ENCODE results near the gene TRANK1.

TRANK1 gene

GRCh38 chr3:36944641-36945270, at the start of gene TRANK1:
TSS of gene TRANK1 (minus strand) at chr3:36945054. CDS start at chr3:36944809, 245 bp downstream.
- H3K9ac ChIP-seq: peak within 1 kb of the TSS; percentile 84 to 95 (median 88)

GRCh38 chr3:36993326-36994283, 48.8 kb upstream of the TRANK1 start, which contains the start of gene MLH1:
TSS of gene MLH1 (plus strand) at chr3:36993518. CDS start at chr3:36993548, 30 bp downstream.
- Histone ChIP-seq H3K27ac (peak within 1 kb of the TSS; percentile 88 to 97 (median 92)), H3K27me3 (no peaks in the 10 kb centered on the region), H3K4me2 (peak within 1 kb of the TSS; percentile 82 to 93 (median 87)), H3K9me3 (replicated peaks in 1 of 11) (peaks cover 13 to 37% (median 24%) of the 10 kb centered on the region in 11 experiments), H4K20me1 (peaks cover 0 to 7% (median under 1%) of the 10 kb centered on the region in 11 experiments; a peak in 4 of 22 replicates), H3K36me3 (peaks cover 46 to 74% (median 68%) of the 10 kb centered on the region in 11 experiments), H3K4me1 (peaks cover 21 to 52% (median 50%) of the 10 kb centered on the region in 10 experiments), H3K4me3 (peak within 1 kb of the TSS; percentile 62 to 79 (median 69)), H3K9ac (peak within 1 kb of the TSS; percentile 81 to 91 (median 87))
- TF ChIP-seq Cebpa-rat (IDR thresholded peaks at IDR 0.05): peak in 6 of 11 experiments; percentile 22 to 35 (median 28); a peak in 3 of 22 replicates

More at GRCh38 chr3:36944641-36945270, at the start of gene TRANK1:
- H3K36me3 ChIP-seq: no peaks in the 10 kb centered on the region; a peak in 1 of 22 replicates
- H4K20me1 ChIP-seq: no peaks in the 10 kb centered on the region; a peak in 2 of 22 replicates
- peak within 1 kb of the TSS; percentile 70 to 90 (median 80) for H3K4me3 ChIP-seq
- no peaks in the 10 kb centered on the region for H3K27me3 ChIP-seq
- peaks cover 4 to 18% (median 11%) of the 10 kb centered on the region in 10 experiments; a peak in 16 of 20 replicates for H3K4me1 ChIP-seq
- H3K27ac ChIP-seq: peak within 1 kb of the TSS; percentile 71 to 96 (median 89)
- H3K9me3 ChIP-seq (replicated peaks in 1 of 11): peaks cover 28 to 47% (median 47%) of the 10 kb centered on the region in 11 experiments
- no peak for TF ChIP-seq Cebpa-rat (IDR thresholded peaks at IDR 0.05)
- peak within 1 kb of the TSS; percentile 80 to 97 (median 90) for H3K4me2 ChIP-seq

GRCh38 chr3:36992806-36993325, 48.0 kb upstream of the TRANK1 start, which contains the start of gene EPM2AIP1:
TSS of gene EPM2AIP1 (minus strand) at chr3:36993131. CDS start at chr3:36993077, 54 bp downstream.
- peaks cover 13 to 37% (median 23%) of the 10 kb centered on the region in 11 experiments for H3K9me3 ChIP-seq (replicated peaks in 1 of 11)
- H3K36me3 ChIP-seq: peaks cover 39 to 74% (median 67%) of the 10 kb centered on the region in 11 experiments
- peak within 1 kb of the TSS; percentile 88 to 97 (median 92) for H3K27ac ChIP-seq
- H4K20me1 ChIP-seq: peaks cover 0 to 14% (median 5%) of the 10 kb centered on the region in 11 experiments; a peak in 5 of 22 replicates
- H3K9ac ChIP-seq: peak within 1 kb of the TSS; percentile 81 to 91 (median 87)
- H3K4me1 ChIP-seq: peaks cover 21 to 59% (median 57%) of the 10 kb centered on the region in 10 experiments
- no peak for TF ChIP-seq Cebpa-rat (IDR thresholded peaks at IDR 0.05)
- peak within 1 kb of the TSS; percentile 82 to 93 (median 87) for H3K4me2 ChIP-seq
- H3K4me3 ChIP-seq: peak within 1 kb of the TSS; percentile 62 to 79 (median 69)
- H3K27me3 ChIP-seq: no peaks in the 10 kb centered on the region

GRCh38 chr3:36991923-36992805, 47.3 kb upstream of the TRANK1 start:
- H3K4me2 ChIP-seq: peak overlapping the region; percentile 78 to 93 (median 85)
- peak overlapping the region; percentile 88 to 97 (median 92) for H3K27ac ChIP-seq
- H3K36me3 ChIP-seq: peaks cover 32 to 74% (median 65%) of the 10 kb centered on the region in 11 experiments
- peak overlapping the region; percentile 81 to 91 (median 87) for H3K9ac ChIP-seq
- H4K20me1 ChIP-seq: peaks cover 0 to 16% (median 5%) of the 10 kb centered on the region in 11 experiments; a peak in 5 of 22 replicates
- H3K4me3 ChIP-seq: peak overlapping the region; percentile 62 to 79 (median 69)
- peaks cover 21 to 64% (median 59%) of the 10 kb centered on the region in 10 experiments for H3K4me1 ChIP-seq
- peaks cover 13 to 31% (median 23%) of the 10 kb centered on the region in 11 experiments for H3K9me3 ChIP-seq (replicated peaks in 1 of 11)
- TF ChIP-seq Cebpa-rat (IDR thresholded peaks at IDR 0.05): no peak
- no peaks in the 10 kb centered on the region for H3K27me3 ChIP-seq

- peak overlapping the region in 1 of 11 experiments; percentile 95; a peak in 2 of 22 replicates for H3K27ac ChIP-seq
- H3K4me1 ChIP-seq: peaks cover 21 to 64% (median 59%) of the 10 kb centered on the region in 10 experiments
- H3K9me3 ChIP-seq (replicated peaks in 1 of 11): peaks cover 13 to 27% (median 23%) of the 10 kb centered on the region in 11 experiments
- H4K20me1 ChIP-seq: peaks cover 0 to 16% (median 5%) of the 10 kb centered on the region in 11 experiments; a peak in 5 of 22 replicates
- no peaks in the 10 kb centered on the region for H3K27me3 ChIP-seq
- H3K36me3 ChIP-seq: peaks cover 31 to 74% (median 65%) of the 10 kb centered on the region in 11 experiments
- H3K9ac ChIP-seq: peak overlapping the region in 1 of 11 experiments; percentile 89; a peak in 1 of 22 replicates
- TF ChIP-seq Cebpa-rat (IDR thresholded peaks at IDR 0.05): no peak
- peak overlapping the region; percentile 62 to 79 (median 69); a peak in 18 of 20 replicates for H3K4me3 ChIP-seq
- H3K4me2 ChIP-seq: peak overlapping the region; percentile 78 to 93 (median 85)
These were observed 46.3 kb upstream of the TRANK1 start for GRCh38 chr3:36991147-36991546.

- Histone ChIP-seq H3K9ac (peak overlapping the region in 4 of 11 experiments; percentile 15 to 48 (median 30); a peak in 7 of 22 replicates), H3K4me2 (peak overlapping the region; percentile 42 to 93 (median 82)), H3K36me3 (peaks cover 37 to 74% (median 67%) of the 10 kb centered on the region in 11 experiments), H3K4me3 (peak overlapping the region in 5 of 10 experiments; percentile 2 to 79 (median 64); a peak in 11 of 20 replicates), H3K27ac (peak overlapping the region in 6 of 11 experiments; percentile 26 to 64 (median 43); a peak in 10 of 22 replicates), H4K20me1 (peaks cover 0 to 16% (median 5%) of the 10 kb centered on the region in 11 experiments; a peak in 5 of 22 replicates), H3K4me1 (peaks cover 18 to 56% (median 53%) of the 10 kb centered on the region in 10 experiments), H3K27me3 (no peaks in the 10 kb centered on the region), H3K9me3 (replicated peaks in 1 of 11) (peaks cover 13 to 29% (median 24%) of the 10 kb centered on the region in 11 experiments)
- no peak for TF ChIP-seq Cebpa-rat (IDR thresholded peaks at IDR 0.05)
These were observed 44.7 kb upstream of the TRANK1 start for GRCh38 chr3:36989568-36989967.

GRCh38 chr3:36989005-36989404, 44.2 kb upstream of the TRANK1 start:
- no peak for TF ChIP-seq Cebpa-rat (IDR thresholded peaks at IDR 0.05)
- Histone ChIP-seq H3K27me3 (no peaks in the 10 kb centered on the region), H3K36me3 (peaks cover 43 to 79% (median 72%) of the 10 kb centered on the region in 11 experiments), H3K4me3 (peak overlapping the region in 4 of 10 experiments; percentile 33 to 79 (median 68); a peak in 10 of 20 replicates), H3K4me2 (peak overlapping the region; percentile 42 to 93 (median 82); a peak in 19 of 22 replicates), H4K20me1 (peaks cover 0 to 16% (median 5%) of the 10 kb centered on the region in 11 experiments; a peak in 5 of 22 replicates), H3K9ac (peak overlapping the region in 4 of 11 experiments; percentile 15 to 48 (median 30); a peak in 7 of 22 replicates), H3K27ac (peak overlapping the region in 6 of 11 experiments; percentile 26 to 64 (median 43); a peak in 9 of 22 replicates), H3K4me1 (peaks cover 12 to 51% (median 47%) of the 10 kb centered on the region in 10 experiments), H3K9me3 (replicated peaks in 1 of 11) (peaks cover 13 to 30% (median 25%) of the 10 kb centered on the region in 11 experiments)
